Neural crest cell (in vitro differentiated cells): Measurements from ENCODE around the gene EIPR1. TPM values are rescaled to one million over a fixed set of nuclear protein-coding genes. Genes with fewer than 3 reads are reported as not detected.

Source experiments
- DNase-seq: peaks from one replicate; pipeline ENCODE4 v3.0.0; 2021; ENCODE audit warnings: low read depth, mixed read lengths, low spot score
- H3K27ac Mint-ChIP-seq: one replicate; pipeline ENCODE4 v1.8.0; 2021; ENCODE audit warnings: mild to moderate bottlenecking, mixed read lengths; ENCODE audit not compliant: unreplicated experiment
- H3K27me3 Mint-ChIP-seq: 2 replicates; pipeline ENCODE4 v1.8.0; 2021; ENCODE audit warnings: low read depth, mild to moderate bottlenecking, mixed read lengths
- H3K36me3 Mint-ChIP-seq: 2 replicates; pipeline ENCODE4 v1.8.0; 2021; ENCODE audit warnings: low read depth, mild to moderate bottlenecking, mixed read lengths
- H3K4me1 Mint-ChIP-seq: 2 replicates; pipeline ENCODE4 v1.8.0; 2021; ENCODE audit warnings: mixed read lengths
- H3K4me3 Mint-ChIP-seq: one replicate; pipeline ENCODE4 v1.8.0; 2021; ENCODE audit warnings: mild to moderate bottlenecking, mixed read lengths
- H3K9me3 Mint-ChIP-seq: 2 replicates; pipeline ENCODE4 v1.8.0; 2021; ENCODE audit warnings: mixed read lengths
- CTCF ChIP-seq: fragments of 200-600 bp; sonication (generic); conservative IDR thresholded peaks from 2 replicates; pipeline ENCODE4 v1.5.0; 2021; ENCODE audit warnings: antibody characterized with exemption, mild to moderate bottlenecking
- total RNA-seq: library from RNA; stranded (reverse); gene quantifications from 2 replicates; pipeline ENCODE4 v1.2.1, GENCODE V29; 2021

Gene EIPR1
- total RNA-seq, 1 donor from 2014 or later = 33.0 TPM

- no peak for TF ChIP-seq CTCF
- H3K9me3 Mint-ChIP-seq = no peaks in the 10 kb centered on the region
- DNase-seq = no peak
- no peak overlapping the region for H3K4me3 Mint-ChIP-seq
- H3K27me3 Mint-ChIP-seq = no peaks in the 10 kb centered on the region
- H3K36me3 Mint-ChIP-seq = peaks cover 6% of the 10 kb centered on the region
- H3K4me1 Mint-ChIP-seq = peaks cover 13% of the 10 kb centered on the region
- no peak overlapping the region for H3K27ac Mint-ChIP-seq
Measured at GRCh38 chr2:3297523-3297922, 80.1 kb downstream of the EIPR1 start.

GRCh38 chr2:3296182-3296972, 81.2 kb downstream of the EIPR1 start:
- DNase-seq = no peak
- Mint-ChIP-seq H3K4me3 (no peak overlapping the region), H3K4me1 (peaks cover 6% of the 10 kb centered on the region), H3K9me3 (no peaks in the 10 kb centered on the region), H3K27me3 (no peaks in the 10 kb centered on the region), H3K36me3 (peaks cover 6% of the 10 kb centered on the region), H3K27ac (no peak overlapping the region)
- no peak for TF ChIP-seq CTCF

GRCh38 chr2:3294493-3294892, 83.1 kb downstream of the EIPR1 start:
- no peaks in the 10 kb centered on the region for H3K27me3 Mint-ChIP-seq
- H3K4me1 Mint-ChIP-seq = peaks cover 17% of the 10 kb centered on the region
- no peak for TF ChIP-seq CTCF

GRCh38 chr2:3294069-3294468, 83.5 kb downstream of the EIPR1 start:
- no peaks in the 10 kb centered on the region for H3K9me3 Mint-ChIP-seq
- no peak for TF ChIP-seq CTCF
- H3K4me3 Mint-ChIP-seq = no peak overlapping the region
- peaks cover 19% of the 10 kb centered on the region for H3K4me1 Mint-ChIP-seq
- DNase-seq = no peak
- H3K36me3 Mint-ChIP-seq = peaks cover 6% of the 10 kb centered on the region
- no peak overlapping the region for H3K27ac Mint-ChIP-seq
- H3K27me3 Mint-ChIP-seq = no peaks in the 10 kb centered on the region

More at GRCh38 chr2:3294493-3294892, 83.1 kb downstream of the EIPR1 start:
- Mint-ChIP-seq H3K4me3 (no peak overlapping the region), H3K27ac (no peak overlapping the region), H3K9me3 (no peaks in the 10 kb centered on the region), H3K36me3 (peaks cover 6% of the 10 kb centered on the region)
- no peak for DNase-seq

- no peak for TF ChIP-seq CTCF
- H3K36me3 Mint-ChIP-seq = no peaks in the 10 kb centered on the region
- no peak overlapping the region for H3K27ac Mint-ChIP-seq
- H3K9me3 Mint-ChIP-seq = no peaks in the 10 kb centered on the region
- H3K4me1 Mint-ChIP-seq = peaks cover 27% of the 10 kb centered on the region
- DNase-seq = no peak
- H3K4me3 Mint-ChIP-seq = no peak overlapping the region
- no peaks in the 10 kb centered on the region for H3K27me3 Mint-ChIP-seq
Measured at GRCh38 chr2:3293221-3293620, 84.4 kb downstream of the EIPR1 start.
